OCI-LY3 (cell line): ENCODE data around the gene C13orf46.

Experiments used
- H2AFZ ChIP-seq: fragments of 200-600, 300-600 bp; shearing (Covaris generic); 2 replicates; pipeline ENCODE4 v1.6.0; 2014; ENCODE audit warnings: antibody characterized with exemption, low read depth, low read length
- H3K27ac ChIP-seq: fragments of 200-600, 300-600 bp; sonication (generic); 2 replicates; pipeline ENCODE4 v1.5.1; 2014; ENCODE audit warnings: mild to moderate bottlenecking, low read length, moderate library complexity, mixed read lengths
- H3K27me3 ChIP-seq: fragments of 200-600, 300-600 bp; sonication (generic); 2 replicates; pipeline ENCODE4 v1.6.1; 2014; ENCODE audit warnings: low read depth, low read length, mixed read lengths
- H3K36me3 ChIP-seq: fragments of 200-600, 300-600 bp; sonication (generic); replicated peaks from 2 replicates; pipeline ENCODE3; 2014; ENCODE audit warnings: low read depth, low read length, mixed read lengths
- H3K4me1 ChIP-seq: fragments of 300-600, 200-600 bp; sonication (generic); 2 replicates; pipeline ENCODE4 v1.6.1; 2014; ENCODE audit warnings: low read length, mixed read lengths
- H3K4me2 ChIP-seq: fragments of 200-600, 300-600 bp; sonication (generic); 2 replicates; pipeline ENCODE4 v1.6.1; 2014; ENCODE audit warnings: low read length, mixed read lengths
- H3K4me3 ChIP-seq: fragments of 300-600, 200-600 bp; sonication (generic); 2 replicates; pipeline ENCODE4 v1.5.1; 2014; ENCODE audit warnings: antibody characterized with exemption, mild to moderate bottlenecking, low read length, moderate library complexity
- H3K79me2 ChIP-seq: fragments of 300-600, 200-600 bp; shearing (Covaris generic); 2 replicates; pipeline ENCODE4 v1.6.1; 2014; ENCODE audit warnings: mild to moderate bottlenecking, low read length, mixed read lengths
- H3K9ac ChIP-seq: fragments of 300-600, 200-600 bp; shearing (Covaris generic); 2 replicates; pipeline ENCODE4 v1.6.0; 2014; ENCODE audit warnings: mild to moderate bottlenecking, low read length, moderate library complexity
- H3K9me3 ChIP-seq: fragments of 200-600, 300-600 bp; shearing (Covaris generic); 2 replicates; pipeline ENCODE4 v1.6.1; 2014; ENCODE audit warnings: low read length, mixed read lengths; ENCODE audit not compliant: insufficient read depth
- H4K20me1 ChIP-seq: fragments of 200-600, 300-600 bp; sonication (generic); 2 replicates; pipeline ENCODE4 v1.6.1; 2016; ENCODE audit warnings: low read length, mixed read lengths; ENCODE audit not compliant: insufficient read depth
- CTCF ChIP-seq: fragments of 200-600, 300-600 bp; sonication (generic); IDR thresholded peaks from 2 replicates; pipeline ENCODE4 v1.5.1; 2014; ENCODE audit warnings: antibody characterized with exemption, low read length, low read depth
- EZH2phosphoT487 ChIP-seq: fragments of 200-600 bp; shearing (Covaris generic); IDR thresholded peaks from 2 replicates; pipeline ENCODE4 v1.6.1; 2018; ENCODE audit warnings: antibody characterized with exemption, mixed run types, low read depth

C13orf46 gene

GRCh38 chr13:114018461-114019055 is 44.7 kb upstream of the C13orf46 start:
- Histone ChIP-seq H2AFZ (no peak overlapping the region), H3K4me1 (no peaks in the 10 kb centered on the region), H3K36me3 (no peaks in the 10 kb centered on the region), H4K20me1 (no peaks in the 10 kb centered on the region), H3K27me3 (no peaks in the 10 kb centered on the region), H3K9me3 (no peaks in the 10 kb centered on the region), H3K9ac (no peak overlapping the region), H3K4me2 (no peak overlapping the region), H3K79me2 (no peaks in the 10 kb centered on the region), H3K27ac (no peak overlapping the region), H3K4me3 (no peak overlapping the region)
- TF ChIP-seq CTCF (no peak), EZH2phosphoT487 (no peak)

- no peaks in the 10 kb centered on the region for H3K79me2 ChIP-seq
Observed at GRCh38 chr13:114017966-114018365, 44.1 kb upstream of the C13orf46 start.

GRCh38 chr13:114017028-114017630 is 43.3 kb upstream of the C13orf46 start:
- TF ChIP-seq EZH2phosphoT487, result no peak
- no peak; the same call in 1 of the 2 replicates for TF ChIP-seq CTCF
- Histone ChIP-seq H3K9ac (no peak overlapping the region), H2AFZ (no peak overlapping the region), H3K4me1 (no peaks in the 10 kb centered on the region), H3K9me3 (no peaks in the 10 kb centered on the region), H3K4me2 (no peak overlapping the region), H3K27me3 (no peaks in the 10 kb centered on the region), H4K20me1 (no peaks in the 10 kb centered on the region), H3K79me2 (no peaks in the 10 kb centered on the region), H3K4me3 (no peak overlapping the region), H3K36me3 (no peaks in the 10 kb centered on the region), H3K27ac (no peak overlapping the region)

More at GRCh38 chr13:114017966-114018365, 44.1 kb upstream of the C13orf46 start:
- Histone ChIP-seq H3K4me1 (no peaks in the 10 kb centered on the region), H3K9me3 (no peaks in the 10 kb centered on the region), H3K4me3 (no peak overlapping the region), H4K20me1 (no peaks in the 10 kb centered on the region), H2AFZ (no peak overlapping the region), H3K27me3 (no peaks in the 10 kb centered on the region), H3K36me3 (no peaks in the 10 kb centered on the region), H3K27ac (no peak overlapping the region), H3K9ac (no peak overlapping the region), H3K4me2 (no peak overlapping the region)
- no peak for TF ChIP-seq EZH2phosphoT487
- no peak for TF ChIP-seq CTCF

GRCh38 chr13:114016321-114017027 is 42.6 kb upstream of the C13orf46 start:
- no peak overlapping the region for H3K27ac ChIP-seq
- TF ChIP-seq CTCF (no peak), EZH2phosphoT487 (no peak)
- H3K4me1 ChIP-seq, result no peaks in the 10 kb centered on the region
- no peaks in the 10 kb centered on the region for H4K20me1 ChIP-seq
- H3K4me3 ChIP-seq, result no peak overlapping the region
- no peaks in the 10 kb centered on the region for H3K79me2 ChIP-seq
- no peak overlapping the region for H3K9ac ChIP-seq
- no peak overlapping the region for H3K4me2 ChIP-seq
- H3K27me3 ChIP-seq, result no peaks in the 10 kb centered on the region
- H3K9me3 ChIP-seq, result no peaks in the 10 kb centered on the region
- H2AFZ ChIP-seq, result no peak overlapping the region
- no peaks in the 10 kb centered on the region for H3K36me3 ChIP-seq
